Occipital lobe (tissue), 1 donor: ENCODE data around the gene OR6B3. TPM values are rescaled to one million over a fixed set of nuclear protein-coding genes. Genes with fewer than 3 reads are reported as not detected.

Source experiments
- total RNA-seq: library from RNA; depleted of rRNA; stranded (reverse); fragments of >200 nt; gene quantifications from one replicate; pipeline ENCODE4 v1.2.3, GENCODE V29; 2014

Gene OR6B3
- total RNA-seq, 1 donor from 2014 or later = not detected

Other genes with a start within 250 kb of the OR6B3 start
- gene NDUFA10, start 28.2 kb downstream of the OR6B3 start, total RNA-seq = 72.4 TPM
- not detected for gene OR6B2, start 23.1 kb downstream of the OR6B3 start, total RNA-seq
- gene COPS9, start 82.8 kb upstream of the OR6B3 start, total RNA-seq = 81.1 TPM
- 0.94 TPM for gene OTOS, start 87.1 kb upstream of the OR6B3 start, total RNA-seq